H9 (cell line): ENCODE results near the gene PEPD. TPM values are rescaled to one million over a fixed set of nuclear protein-coding genes. Genes with fewer than 3 reads are reported as not detected.

Experiments
- DNase-seq: peaks from one replicate; pipeline ENCODE4 v3.0.0-alpha.2; 2017
- H2AFZ ChIP-seq: one replicate; pipeline ENCODE4 v1.6.1; 2013; ENCODE audit warnings: mild to moderate bottlenecking, low read length, control low read depth, moderate library complexity
- H2AK5ac ChIP-seq: 2 replicates; pipeline ENCODE4 v1.6.1; 2013; ENCODE audit warnings: low read length, control low read depth, mixed read lengths; ENCODE audit not compliant: insufficient read length
- H2BK120ac ChIP-seq: one replicate; pipeline ENCODE4 v1.6.1; 2013; ENCODE audit warnings: low read depth, mild to moderate bottlenecking, low read length, control low read depth, inconsistent platforms; ENCODE audit not compliant: poor library complexity, severe bottlenecking
- H2BK12ac ChIP-seq: 2 replicates; pipeline ENCODE4 v1.6.1; 2013; ENCODE audit warnings: low read length, control low read depth, mixed read lengths, low read depth; ENCODE audit not compliant: insufficient read length
- H2BK15ac ChIP-seq: 2 replicates; pipeline ENCODE4 v1.6.1; 2013; ENCODE audit warnings: low read depth, low read length, control low read depth
- H2BK20ac ChIP-seq: one replicate; pipeline ENCODE4 v1.6.1; 2013; ENCODE audit warnings: low read depth, mild to moderate bottlenecking, low read length, control low read depth, inconsistent platforms; ENCODE audit not compliant: poor library complexity, severe bottlenecking
- H2BK5ac ChIP-seq: 2 replicates; pipeline ENCODE4 v1.6.1; 2013; ENCODE audit warnings: low read length, control low read depth, mixed read lengths; ENCODE audit not compliant: insufficient read length
- H3K14ac ChIP-seq: 2 replicates; pipeline ENCODE4 v1.6.1; 2013; ENCODE audit warnings: low read length, control low read depth; ENCODE audit not compliant: insufficient read depth
- H3K18ac ChIP-seq: 2 replicates; pipeline ENCODE4 v1.6.1; 2013; ENCODE audit warnings: low read depth, mild to moderate bottlenecking, mixed read lengths, low read length, control low read depth; ENCODE audit not compliant: insufficient read length
- H3K23ac ChIP-seq: 2 replicates; pipeline ENCODE4 v1.6.1; 2013; ENCODE audit warnings: low read length, control low read depth, mixed read lengths, low read depth; ENCODE audit not compliant: insufficient read length
- H3K23me2 ChIP-seq: 2 replicates; pipeline ENCODE4 v1.6.1; 2013; ENCODE audit warnings: low read depth, mild to moderate bottlenecking, mixed read lengths, low read length, control low read depth; ENCODE audit not compliant: insufficient read length, poor library complexity, severe bottlenecking
- H3K27ac ChIP-seq: 2 replicates; pipeline ENCODE4 v1.5.1; 2013; ENCODE audit warnings: low read length, control low read depth, mixed read lengths, low read depth; ENCODE audit not compliant: insufficient read length
- H3K27me3 ChIP-seq: 2 replicates; pipeline ENCODE4 v1.6.1; 2013; ENCODE audit warnings: low read length, control low read depth, inconsistent platforms; ENCODE audit not compliant: insufficient read depth
- H3K4ac ChIP-seq: 2 replicates; pipeline ENCODE4 v1.6.1; 2013; ENCODE audit warnings: low read depth, mild to moderate bottlenecking, control low read depth, inconsistent platforms, low read length, moderate library complexity
- H3K4me1 ChIP-seq: 2 replicates; pipeline ENCODE4 v1.6.1; 2013; ENCODE audit warnings: low read length, control low read depth, inconsistent platforms; ENCODE audit not compliant: insufficient read depth
- H3K4me2 ChIP-seq: 2 replicates; pipeline ENCODE4 v1.6.1; 2013; ENCODE audit warnings: low read length, control low read depth, mixed read lengths; ENCODE audit not compliant: insufficient read length, insufficient read depth
- H3K56ac ChIP-seq: 2 replicates; pipeline ENCODE4 v1.6.1; 2013; ENCODE audit warnings: low read depth, mild to moderate bottlenecking, mixed read lengths, low read length, control low read depth; ENCODE audit not compliant: insufficient read length
- H3K79me1 ChIP-seq: 2 replicates; pipeline ENCODE4 v1.6.1; 2013; ENCODE audit warnings: low read depth, mild to moderate bottlenecking, moderate library complexity, low read length, control low read depth, inconsistent platforms; ENCODE audit not compliant: insufficient read depth, poor library complexity, severe bottlenecking
- H3K79me2 ChIP-seq: 2 replicates; pipeline ENCODE4 v1.6.1; 2013; ENCODE audit warnings: low read length, control low read depth, inconsistent platforms; ENCODE audit not compliant: insufficient read depth
- H3K9ac ChIP-seq: 2 replicates; pipeline ENCODE4 v1.6.1; 2013; ENCODE audit warnings: low read length, control low read depth, mixed read lengths; ENCODE audit not compliant: insufficient read length; ENCODE audit errors: extremely low read depth
- H3K9me3 ChIP-seq: one replicate; pipeline ENCODE4 v1.6.1; 2013; ENCODE audit warnings: low read depth, low read length, inconsistent platforms; ENCODE audit not compliant: control insufficient read depth
- H3T11ph ChIP-seq: one replicate; pipeline ENCODE4 v1.6.1; 2013; ENCODE audit warnings: mild to moderate bottlenecking, low read length, control low read depth, inconsistent platforms
- H4K20me1 ChIP-seq: one replicate; pipeline ENCODE4 v1.6.1; 2013; ENCODE audit not compliant: control insufficient read depth, insufficient read length, insufficient read depth
- H4K5ac ChIP-seq: 2 replicates; pipeline ENCODE4 v1.6.1; 2013; ENCODE audit warnings: low read depth, mild to moderate bottlenecking, mixed read lengths, low read length, control low read depth; ENCODE audit not compliant: insufficient read length
- H4K8ac ChIP-seq: replicated peaks from 2 replicates; pipeline ENCODE4 v1.6.1; 2013; ENCODE audit warnings: low read length, control low read depth, mixed read lengths, low read depth; ENCODE audit not compliant: insufficient read length
- H4K91ac ChIP-seq: 2 replicates; pipeline ENCODE4 v1.6.1; 2013; ENCODE audit warnings: low read depth, mild to moderate bottlenecking, moderate library complexity, mixed read lengths, low read length, control low read depth; ENCODE audit not compliant: insufficient read length
- H3K27ac Mint-ChIP-seq, 3 experiments: 2 replicates in 2 of 3; 3 replicates in 1 of 3; pipeline ENCODE4 v1.8.0; 2020 to 2021; ENCODE audit warnings: mixed read lengths in 3 of 3, mild to moderate bottlenecking in 1 of 3, moderate library complexity in 1 of 3
- H3K27me3 Mint-ChIP-seq: 2 replicates; pipeline ENCODE4 v1.8.0; 2021; ENCODE audit warnings: low read depth, mild to moderate bottlenecking, moderate library complexity, mixed read lengths
- H3K36me3 Mint-ChIP-seq, 3 experiments: 2 replicates in 2 of 3; 3 replicates in 1 of 3; pipeline ENCODE4 v1.8.0; 2020 to 2021; ENCODE audit warnings: low read depth in 3 of 3, mixed read lengths in 3 of 3; ENCODE audit not compliant: insufficient read depth in 1 of 3
- H3K4me1 Mint-ChIP-seq, 2 experiments: 2 replicates each; pipeline ENCODE4 v1.8.0; 2020; ENCODE audit warnings: mixed read lengths in 2 of 2
- H3K4me3 Mint-ChIP-seq, 2 experiments: 2 replicates in 1 of 2; 3 replicates in 1 of 2; pipeline ENCODE4 v1.8.0; 2020 to 2021; ENCODE audit warnings: mild to moderate bottlenecking in 2 of 2, mixed read lengths in 2 of 2, moderate library complexity in 1 of 2
- H3K9me3 Mint-ChIP-seq, 2 experiments: 2 replicates in 1 of 2; 3 replicates in 1 of 2; pipeline ENCODE4 v1.8.0; 2020; ENCODE audit warnings: mild to moderate bottlenecking in 2 of 2, mixed read lengths in 2 of 2, moderate library complexity in 1 of 2
- WGBS: extraction: QIAGEN DNeasy Blood & Tissue Kit; methylation state at CpG from one replicate; pipeline ENCODE4 v1.1.7; 2013; ENCODE audit warnings: missing lambda C conversion rate, low lambda C conversion rate, mixed read lengths; ENCODE audit not compliant: insufficient read length; ENCODE audit errors: extremely low coverage; 5-methylcytosine and 5-hydroxymethylcytosine counted together
- total RNA-seq: library from RNA; stranded (reverse); gene quantifications from 2 replicates; pipeline ENCODE4 v1.2.1, GENCODE V29; 2021
- TF ChIP-seq, protein P1 (sequence below): fragments of 200-600 bp; sonication (generic); conservative IDR thresholded peaks from 3 replicates; pipeline ENCODE4 v1.8.0; 2021; ENCODE audit warnings: antibody characterized with exemption, mild to moderate bottlenecking

Gene PEPD
- total RNA-seq, 1 experiment from 2014 or later = 52.8 TPM

DNA sequence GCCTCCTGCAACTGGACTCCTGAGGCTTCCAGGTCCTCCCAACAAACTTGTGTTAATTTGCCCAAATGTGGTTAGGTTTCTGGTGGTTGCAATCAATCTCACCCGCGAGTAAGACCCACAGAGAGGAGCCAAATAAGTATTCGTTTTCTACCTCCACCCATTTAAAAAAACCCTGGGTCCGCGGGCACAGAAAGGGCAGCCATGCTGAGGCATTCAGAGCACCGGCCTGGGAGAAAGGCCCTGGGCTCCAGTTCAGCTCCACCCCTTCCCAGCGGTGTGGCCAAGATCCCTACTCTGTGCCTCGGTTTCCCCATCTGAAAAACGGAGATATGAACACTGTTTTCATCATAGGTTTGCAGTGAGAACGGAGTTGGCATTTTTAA is 56.9 kb downstream of the PEPD start:
- no peak overlapping the region for H2BK120ac ChIP-seq

More for the DNA sequence above, 56.9 kb downstream of the PEPD start:
- H3K4me1 Mint-ChIP-seq = peaks cover 0 to 5% of the 10 kb centered on the region in 2 experiments; a peak in 1 of 4 replicates
- DNase-seq = peak; percentile 8
- Histone ChIP-seq H3T11ph (no peak overlapping the region), H3K79me1 (no peaks in the 10 kb centered on the region), H2BK12ac (no peak overlapping the region), H2AK5ac (no peak overlapping the region), H2BK5ac (no peak overlapping the region), H3K4me2 (no peak overlapping the region), H2AFZ (no peak overlapping the region), H3K23me2 (no peaks in the 10 kb centered on the region), H3K27me3 (no peaks in the 10 kb centered on the region), H3K23ac (no peak overlapping the region), H2BK15ac (no peak overlapping the region), H3K18ac (no peak overlapping the region), H4K91ac (no peak overlapping the region), H4K20me1 (no peaks in the 10 kb centered on the region), H4K5ac (no peak overlapping the region), H3K56ac (no peak overlapping the region), H4K8ac (no peak overlapping the region), H3K4ac (no peak overlapping the region), H3K9ac (no peak overlapping the region), H3K14ac (no peak overlapping the region), H3K79me2 (no peaks in the 10 kb centered on the region), H3K4me1 (no peaks in the 10 kb centered on the region), H3K9me3 (no peaks in the 10 kb centered on the region), H2BK20ac (no peak overlapping the region), H3K27ac (no peak overlapping the region)
- H3K36me3 Mint-ChIP-seq = no peaks in the 10 kb centered on the region; a peak in 2 of 7 replicates
- H3K4me3 Mint-ChIP-seq = no peak overlapping the region
- no peaks in the 10 kb centered on the region for H3K27me3 Mint-ChIP-seq
- WGBS = no CpG with 5 or more reads among the region's 10 CpGs
- TF ChIP-seq, protein P1, sequence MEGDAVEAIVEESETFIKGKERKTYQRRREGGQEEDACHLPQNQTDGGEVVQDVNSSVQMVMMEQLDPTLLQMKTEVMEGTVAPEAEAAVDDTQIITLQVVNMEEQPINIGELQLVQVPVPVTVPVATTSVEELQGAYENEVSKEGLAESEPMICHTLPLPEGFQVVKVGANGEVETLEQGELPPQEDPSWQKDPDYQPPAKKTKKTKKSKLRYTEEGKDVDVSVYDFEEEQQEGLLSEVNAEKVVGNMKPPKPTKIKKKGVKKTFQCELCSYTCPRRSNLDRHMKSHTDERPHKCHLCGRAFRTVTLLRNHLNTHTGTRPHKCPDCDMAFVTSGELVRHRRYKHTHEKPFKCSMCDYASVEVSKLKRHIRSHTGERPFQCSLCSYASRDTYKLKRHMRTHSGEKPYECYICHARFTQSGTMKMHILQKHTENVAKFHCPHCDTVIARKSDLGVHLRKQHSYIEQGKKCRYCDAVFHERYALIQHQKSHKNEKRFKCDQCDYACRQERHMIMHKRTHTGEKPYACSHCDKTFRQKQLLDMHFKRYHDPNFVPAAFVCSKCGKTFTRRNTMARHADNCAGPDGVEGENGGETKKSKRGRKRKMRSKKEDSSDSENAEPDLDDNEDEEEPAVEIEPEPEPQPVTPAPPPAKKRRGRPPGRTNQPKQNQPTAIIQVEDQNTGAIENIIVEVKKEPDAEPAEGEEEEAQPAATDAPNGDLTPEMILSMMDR = no peak
- H3K9me3 Mint-ChIP-seq = no peaks in the 10 kb centered on the region
- H3K27ac Mint-ChIP-seq = 0 out of 7 replicates have a peak overlapping the region, but pooled peaks of 1 of the 3 experiments have one; percentile 71
